Frontal cortex (tissue), 4 donors: ENCODE results near the gene PSMB9. TPM values are rescaled to one million over a fixed set of nuclear protein-coding genes. Genes with fewer than 3 reads are reported as not detected.

Experiments
- DNase-seq, 2 donors: peaks; one replicate each; pipeline ENCODE4 v3.0.0; 2012; ENCODE audit warnings: low spot score in 2 of 2
- FAIRE-seq: peaks from 2 replicates; lab custom pipeline; 2012; peaks lifted over from hg19 to GRCh38; lab: Jason Lieb, UNC
- total RNA-seq: library from RNA; depleted of rRNA; stranded (reverse); fragments of >200 nt; gene quantifications from one replicate; pipeline ENCODE4 v1.2.3, GENCODE V29; 2014
- donor health status: control.
- donor health status: control.
- donor health status: control.

The PSMB9 gene
- total RNA-seq, 1 donor from 2014 or later = 0.82 TPM

GRCh38 chr6:32838114-32838958 is 15.7 kb upstream of the PSMB9 start, which contains the start of gene TAP2:
TSS of gene TAP2 (minus strand) at chr6:32838739. CDS start at chr6:32838233, 506 bp downstream.
- DNase-seq (peak; percentile 85 to 93), FAIRE-seq (no peak)

GRCh38 chr6:32839356-32839755 is 14.6 kb upstream of the PSMB9 start:
- no peak for FAIRE-seq
- no peak for DNase-seq

- DNase-seq (no peak), FAIRE-seq (no peak)
Measured at GRCh38 chr6:32840604-32841246, 13.3 kb upstream of the PSMB9 start.

GRCh38 chr6:32842021-32842650 is 11.9 kb upstream of the PSMB9 start:
- no peak for FAIRE-seq
- DNase-seq = no peak

GRCh38 chr6:32842690-32843089 is 11.3 kb upstream of the PSMB9 start:
- FAIRE-seq (no peak), DNase-seq (no peak)

GRCh38 chr6:32843331-32843978 is 10.5 kb upstream of the PSMB9 start:
- FAIRE-seq = no peak

GRCh38 chr6:32843979-32844838 is 9.8 kb upstream of the PSMB9 start, which contains the start of gene PSMB8:
TSS of gene PSMB8 (minus strand) at chr6:32844047. CDS start at chr6:32843996, 51 bp downstream.
- DNase-seq (peak; percentile 72 to 93), FAIRE-seq (no peak)

More at GRCh38 chr6:32843331-32843978, 10.5 kb upstream of the PSMB9 start:
- no peak for DNase-seq

- no peak for DNase-seq
- no peak for FAIRE-seq
Measured at GRCh38 chr6:32844839-32845383, 9.1 kb upstream of the PSMB9 start.

GRCh38 chr6:32845384-32845884 is 8.6 kb upstream of the PSMB9 start:
- DNase-seq = no peak
- no peak for FAIRE-seq

GRCh38 chr6:32847004-32847403 is 7.0 kb upstream of the PSMB9 start:
- no peak for DNase-seq
- FAIRE-seq = no peak

- DNase-seq = no peak
- FAIRE-seq = no peak
Measured at GRCh38 chr6:32847795-32848194, 6.2 kb upstream of the PSMB9 start.

- FAIRE-seq (no peak), DNase-seq (no peak)
Measured at GRCh38 chr6:32849126-32849525, 4.9 kb upstream of the PSMB9 start.

GRCh38 chr6:32851025-32851424 is 3.0 kb upstream of the PSMB9 start:
- FAIRE-seq (no peak), DNase-seq (no peak)

GRCh38 chr6:32852018-32852843 is 1.8 kb upstream of the PSMB9 start:
- DNase-seq (peak in 1 of 2 donors; percentile 38), FAIRE-seq (no peak)

GRCh38 chr6:32852844-32853540 is 1.0 kb upstream of the PSMB9 start:
- no peak for FAIRE-seq
- peak; percentile 48 for DNase-seq

GRCh38 chr6:32854376-32855178 is 585 bp downstream of the PSMB9 start:
- DNase-seq (peak; percentile 36 to 54), FAIRE-seq (no peak)
